HFF-Myc (cell line): ENCODE data around the gene TAP1.

Source experiments
- DNase-seq: peaks from one replicate; pipeline ENCODE4 v3.0.0-alpha.2; 2011; ENCODE audit warnings: low read depth; ENCODE audit errors: extremely low read depth
- H3K4me3 ChIP-seq: replicated peaks from 2 replicates; pipeline ENCODE4 v1.5.1; 2011; ENCODE audit warnings: low read depth, mild to moderate bottlenecking, control low read depth, low read length
- TF ChIP-seq, protein P1 (sequence below): IDR thresholded peaks from 2 replicates; pipeline ENCODE4 v1.5.1; 2012; ENCODE audit warnings: mild to moderate bottlenecking, low read depth, low read length, control low read depth; ENCODE audit errors: missing control alignments

Gene TAP1

GRCh38 chr6:32839356-32839755 is 14.1 kb downstream of the TAP1 start:
- no peak for DNase-seq
- TF ChIP-seq, protein P1, sequence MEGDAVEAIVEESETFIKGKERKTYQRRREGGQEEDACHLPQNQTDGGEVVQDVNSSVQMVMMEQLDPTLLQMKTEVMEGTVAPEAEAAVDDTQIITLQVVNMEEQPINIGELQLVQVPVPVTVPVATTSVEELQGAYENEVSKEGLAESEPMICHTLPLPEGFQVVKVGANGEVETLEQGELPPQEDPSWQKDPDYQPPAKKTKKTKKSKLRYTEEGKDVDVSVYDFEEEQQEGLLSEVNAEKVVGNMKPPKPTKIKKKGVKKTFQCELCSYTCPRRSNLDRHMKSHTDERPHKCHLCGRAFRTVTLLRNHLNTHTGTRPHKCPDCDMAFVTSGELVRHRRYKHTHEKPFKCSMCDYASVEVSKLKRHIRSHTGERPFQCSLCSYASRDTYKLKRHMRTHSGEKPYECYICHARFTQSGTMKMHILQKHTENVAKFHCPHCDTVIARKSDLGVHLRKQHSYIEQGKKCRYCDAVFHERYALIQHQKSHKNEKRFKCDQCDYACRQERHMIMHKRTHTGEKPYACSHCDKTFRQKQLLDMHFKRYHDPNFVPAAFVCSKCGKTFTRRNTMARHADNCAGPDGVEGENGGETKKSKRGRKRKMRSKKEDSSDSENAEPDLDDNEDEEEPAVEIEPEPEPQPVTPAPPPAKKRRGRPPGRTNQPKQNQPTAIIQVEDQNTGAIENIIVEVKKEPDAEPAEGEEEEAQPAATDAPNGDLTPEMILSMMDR, result no peak
- no peak overlapping the region for H3K4me3 ChIP-seq

- DNase-seq, result peak; percentile 72
- peak within 1 kb of the TSS; percentile 73 for H3K4me3 ChIP-seq
- TF ChIP-seq, protein P1, result peak; percentile 88
Measured at GRCh38 chr6:32838114-32838958, 15.2 kb downstream of the TAP1 start, which contains the start of gene TAP2. TSS of gene TAP2 (minus strand) at chr6:32838739. CDS start at chr6:32838233, 506 bp downstream.

DNA sequence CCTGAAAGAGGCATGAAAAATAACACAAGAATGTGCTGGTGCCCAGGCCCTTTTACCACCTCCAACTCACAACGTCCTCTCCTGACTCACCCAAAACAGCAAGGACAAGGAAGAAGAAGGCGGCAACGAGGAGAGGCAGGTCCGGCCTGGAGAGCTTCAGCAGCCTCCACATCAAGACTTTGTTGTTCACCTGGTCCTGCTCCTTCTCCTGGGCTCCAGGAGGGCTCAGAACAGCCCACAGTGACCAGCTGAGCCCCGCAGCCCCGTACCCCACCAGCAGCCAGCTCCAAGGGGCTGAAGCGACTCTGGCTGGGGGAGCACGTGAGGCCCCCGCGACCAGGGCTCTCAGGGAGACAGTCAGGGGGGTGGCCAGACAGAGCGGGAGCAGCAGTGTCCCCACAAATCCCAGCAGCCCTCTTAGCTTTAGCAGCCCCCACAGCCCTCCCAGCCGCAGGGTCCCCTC is 15.8 kb downstream of the TAP1 start:
- DNase-seq, result no peak
- peak overlapping the region; percentile 73 for H3K4me3 ChIP-seq

GRCh38 chr6:32836873-32837272 is 16.6 kb downstream of the TAP1 start:
- no peak for DNase-seq
- H3K4me3 ChIP-seq, result peak overlapping the region; percentile 73
- TF ChIP-seq, protein P1, result no peak

More for the DNA sequence above, 15.8 kb downstream of the TAP1 start:
- TF ChIP-seq, protein P1, result no peak

GRCh38 chr6:32835167-32835893 is 18.2 kb downstream of the TAP1 start:
- TF ChIP-seq, protein P1, result no peak
- DNase-seq, result no peak

DNA sequence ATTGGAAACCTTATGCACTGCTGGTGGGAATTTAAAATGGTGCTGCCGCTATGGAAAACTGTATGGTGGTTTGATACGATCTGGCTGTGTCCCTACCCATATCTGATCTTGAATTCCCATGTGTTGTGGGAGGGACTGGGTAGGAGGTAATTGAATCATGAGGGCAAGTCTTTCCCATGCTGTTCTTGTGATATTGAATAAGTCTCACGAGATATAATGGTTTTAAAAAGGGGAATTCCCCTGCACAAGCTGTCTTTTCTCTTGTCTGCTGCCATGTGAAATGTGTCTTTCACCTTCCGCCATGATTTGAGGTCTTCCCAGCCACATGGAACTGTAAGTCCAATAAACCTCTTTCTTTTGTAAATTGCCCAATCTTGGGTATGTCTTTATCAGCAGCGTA is 19.8 kb downstream of the TAP1 start:
- DNase-seq, result no peak
- TF ChIP-seq, protein P1, result no peak
- no peak overlapping the region for H3K4me3 ChIP-seq

More at GRCh38 chr6:32835167-32835893, 18.2 kb downstream of the TAP1 start:
- H3K4me3 ChIP-seq, result no peak overlapping the region
